T-helper 2 cell treated with Interferon-gamma antibody and Interleukin-4, amounts not matched to agents 5 μg/mL and 100 μg/mL, for 36 hours (primary cell): ENCODE measurements around the gene DNAAF5.

Source experiments
- DNase-seq: peaks from one replicate; pipeline ENCODE4 v3.0.0; 2021; ENCODE audit warnings: low spot score
- H3K27ac Mint-ChIP-seq: one replicate; pipeline ENCODE4 v1.8.0; 2021; ENCODE audit warnings: mild to moderate bottlenecking, mixed read lengths
- H3K27me3 Mint-ChIP-seq: one replicate; pipeline ENCODE4 v1.8.0; 2021; ENCODE audit warnings: low read depth, mixed read lengths
- H3K36me3 Mint-ChIP-seq: one replicate; pipeline ENCODE4 v1.8.0; 2021; ENCODE audit warnings: low read depth, mixed read lengths
- H3K4me1 Mint-ChIP-seq: one replicate; pipeline ENCODE4 v1.8.0; 2021; ENCODE audit warnings: low read depth, mixed read lengths
- H3K4me3 Mint-ChIP-seq: one replicate; pipeline ENCODE4 v1.8.0; 2022; ENCODE audit warnings: mild to moderate bottlenecking, moderate library complexity, mixed read lengths
- H3K9me3 Mint-ChIP-seq: one replicate; pipeline ENCODE4 v1.8.0; 2021; ENCODE audit warnings: mixed read lengths

The DNAAF5 gene

DNA sequence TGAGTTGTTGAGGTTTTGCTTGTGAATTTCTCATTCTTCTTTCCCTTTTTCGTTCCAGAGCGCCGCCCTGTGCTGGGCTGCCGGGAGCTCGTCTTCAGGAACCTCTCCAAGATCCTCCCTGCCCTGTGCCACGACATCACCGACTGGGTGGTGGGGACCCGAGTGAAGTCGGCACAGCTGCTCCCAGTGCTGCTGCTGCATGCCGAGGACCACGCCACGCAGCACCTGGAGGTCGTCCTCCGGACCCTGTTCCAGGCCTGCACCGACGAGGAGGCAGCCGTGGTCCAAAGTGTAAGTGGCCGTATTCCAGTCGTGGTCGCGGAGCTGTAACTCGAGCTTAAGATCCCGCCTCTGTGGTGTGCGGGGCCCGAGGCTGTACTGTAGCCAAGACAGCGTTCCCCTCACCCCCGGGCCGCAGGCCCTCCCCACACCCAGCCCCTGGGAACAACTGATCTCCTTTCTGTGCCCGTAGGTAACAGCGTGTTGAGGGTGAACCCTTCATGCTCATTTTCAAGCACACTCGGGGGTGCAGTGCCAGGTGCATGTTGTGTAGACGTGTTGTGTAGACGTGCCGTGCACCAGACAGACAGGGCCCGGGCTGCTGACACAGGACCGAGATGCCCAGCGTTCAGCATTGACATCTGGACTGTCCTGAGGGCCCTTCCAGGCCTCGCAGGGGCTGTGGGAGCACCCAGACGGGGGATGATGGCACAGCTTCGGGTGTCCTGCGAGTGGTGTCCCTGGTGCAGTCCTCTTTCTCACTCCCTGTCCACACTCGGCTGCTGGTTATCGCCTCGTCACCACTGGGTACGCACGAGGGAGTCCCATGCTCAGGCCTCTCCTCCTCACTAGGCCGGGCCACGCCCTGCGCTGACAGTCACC lies 28.3 kb downstream of the DNAAF5 start:
- H3K27me3 Mint-ChIP-seq: no peaks in the 10 kb centered on the region
- peaks cover 10% of the 10 kb centered on the region for H3K36me3 Mint-ChIP-seq
- DNase-seq: no peak
- H3K4me1 Mint-ChIP-seq: no peaks in the 10 kb centered on the region
- H3K4me3 Mint-ChIP-seq: no peak overlapping the region
- H3K27ac Mint-ChIP-seq: no peak overlapping the region
- H3K9me3 Mint-ChIP-seq: no peaks in the 10 kb centered on the region

DNA sequence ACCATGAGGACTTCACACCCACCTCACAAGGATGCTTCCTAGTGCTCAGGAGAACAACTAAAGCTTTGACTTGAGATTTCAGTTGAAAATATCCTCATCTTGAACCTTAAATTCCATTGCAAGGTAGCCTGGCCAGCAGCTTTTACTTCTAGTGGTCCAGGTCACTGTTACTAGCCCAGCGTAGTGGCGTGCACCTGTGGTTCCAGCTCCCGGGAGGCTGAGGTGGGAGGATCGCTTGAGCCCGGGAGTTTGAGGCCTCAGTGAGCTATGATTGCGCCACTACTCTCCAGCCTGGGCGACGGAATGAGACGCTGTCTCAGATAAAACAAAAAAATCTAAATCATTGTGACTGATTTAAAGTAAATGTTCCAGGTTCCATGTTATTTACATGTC lies 28.9 kb downstream of the DNAAF5 start:
- H3K36me3 Mint-ChIP-seq: peaks cover 12% of the 10 kb centered on the region
- H3K4me1 Mint-ChIP-seq: no peaks in the 10 kb centered on the region
- DNase-seq: no peak
- H3K9me3 Mint-ChIP-seq: no peaks in the 10 kb centered on the region
- no peak overlapping the region for H3K27ac Mint-ChIP-seq
- no peaks in the 10 kb centered on the region for H3K27me3 Mint-ChIP-seq
- H3K4me3 Mint-ChIP-seq: no peak overlapping the region

DNA sequence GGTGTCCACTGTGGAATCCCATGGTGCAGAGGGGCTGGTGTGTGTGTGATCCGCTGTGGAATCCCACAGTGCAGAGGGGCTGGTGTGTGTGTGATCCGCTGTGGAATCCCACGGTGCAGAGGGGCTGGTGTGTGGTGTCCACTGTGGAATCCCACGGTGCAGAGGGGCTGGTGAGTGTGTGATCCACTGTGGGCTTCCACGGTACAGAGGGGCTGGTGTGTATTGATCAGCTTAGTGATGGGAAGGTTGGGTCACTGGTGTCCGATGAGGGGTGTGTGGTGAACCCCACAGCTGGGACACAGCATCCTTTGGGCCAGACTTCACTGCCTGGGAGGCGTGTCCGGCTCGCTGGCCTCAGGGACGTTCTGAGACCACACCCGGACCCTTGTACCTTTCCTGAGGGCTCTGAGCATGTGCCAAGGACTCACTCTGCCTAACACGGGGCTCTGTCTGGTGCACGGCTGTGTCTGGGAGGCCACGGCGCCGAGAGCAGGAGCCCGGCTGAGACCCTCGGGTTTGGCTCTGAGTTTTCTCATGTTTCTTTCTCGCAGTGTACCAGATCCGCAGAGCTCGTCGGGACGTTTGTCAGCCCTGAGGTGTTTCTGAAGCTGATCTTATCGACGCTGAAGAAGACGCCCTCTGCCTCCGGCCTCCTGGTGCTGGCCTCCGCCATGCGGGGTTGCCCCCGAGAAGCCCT lies 29.9 kb downstream of the DNAAF5 start:
- DNase-seq: no peak
- H3K36me3 Mint-ChIP-seq: peaks cover 12% of the 10 kb centered on the region
- no peak overlapping the region for H3K27ac Mint-ChIP-seq
- H3K4me1 Mint-ChIP-seq: no peaks in the 10 kb centered on the region
- no peaks in the 10 kb centered on the region for H3K27me3 Mint-ChIP-seq
- no peaks in the 10 kb centered on the region for H3K9me3 Mint-ChIP-seq
- H3K4me3 Mint-ChIP-seq: no peak overlapping the region

DNA sequence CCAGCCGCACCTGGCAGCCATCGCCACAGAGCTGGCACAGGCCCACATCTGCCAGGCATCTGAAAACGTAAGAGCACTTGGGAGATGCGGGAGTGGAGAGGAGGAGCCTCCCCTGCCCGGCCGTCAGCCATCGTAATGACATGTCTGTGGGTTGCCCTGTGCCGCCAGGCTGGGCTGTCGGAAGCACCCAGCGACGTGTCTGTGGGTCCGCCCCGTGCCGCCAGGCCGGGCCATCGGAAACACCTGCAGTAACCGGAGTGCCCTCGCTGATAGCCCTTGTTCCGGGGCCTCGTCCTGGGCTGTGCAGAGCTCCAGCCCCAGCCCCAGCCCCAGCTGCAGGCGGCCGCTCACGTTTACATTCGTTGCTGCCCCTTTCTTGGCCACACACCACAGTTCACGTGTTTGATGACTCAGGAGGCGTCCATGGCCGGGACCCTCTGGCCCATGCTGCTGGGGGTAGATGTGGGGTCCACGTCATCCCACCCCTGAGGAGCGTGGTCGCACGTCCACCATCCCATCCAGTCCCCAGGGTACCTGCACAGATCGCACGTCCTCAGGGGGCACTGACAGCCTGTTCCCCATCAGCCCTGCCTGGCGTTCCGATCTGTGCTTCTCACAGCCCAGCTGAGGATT lies 30.5 kb downstream of the DNAAF5 start:
- Mint-ChIP-seq H3K27me3 (no peaks in the 10 kb centered on the region), H3K9me3 (no peaks in the 10 kb centered on the region), H3K27ac (no peak overlapping the region), H3K4me3 (no peak overlapping the region), H3K4me1 (no peaks in the 10 kb centered on the region), H3K36me3 (peaks cover 12% of the 10 kb centered on the region)
- DNase-seq: no peak

DNA sequence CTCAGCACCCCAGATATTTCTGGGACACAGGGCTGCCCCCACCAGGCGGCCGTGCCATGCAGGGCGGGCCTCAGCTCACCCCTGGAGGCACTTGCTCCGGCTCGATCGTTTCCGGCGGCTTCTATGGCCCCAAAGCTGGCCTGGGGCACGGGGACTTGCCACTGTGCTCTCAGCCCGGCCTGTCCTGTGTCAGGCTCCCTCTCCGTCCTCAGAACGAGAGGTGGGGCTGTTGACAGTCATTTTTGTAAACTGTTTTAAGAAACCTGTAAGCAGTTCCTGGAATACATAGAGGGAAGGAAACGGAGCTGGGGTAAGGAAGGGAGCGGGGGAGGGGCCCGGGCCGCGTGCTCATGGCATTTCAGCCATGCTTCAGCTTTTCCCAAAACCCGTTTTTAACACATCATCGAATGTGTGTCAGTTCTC lies 31.3 kb downstream of the DNAAF5 start:
- Mint-ChIP-seq H3K27me3 (no peaks in the 10 kb centered on the region), H3K27ac (no peak overlapping the region), H3K4me1 (no peaks in the 10 kb centered on the region), H3K4me3 (no peak overlapping the region), H3K9me3 (no peaks in the 10 kb centered on the region), H3K36me3 (peaks cover 10% of the 10 kb centered on the region)
- DNase-seq: no peak

DNA sequence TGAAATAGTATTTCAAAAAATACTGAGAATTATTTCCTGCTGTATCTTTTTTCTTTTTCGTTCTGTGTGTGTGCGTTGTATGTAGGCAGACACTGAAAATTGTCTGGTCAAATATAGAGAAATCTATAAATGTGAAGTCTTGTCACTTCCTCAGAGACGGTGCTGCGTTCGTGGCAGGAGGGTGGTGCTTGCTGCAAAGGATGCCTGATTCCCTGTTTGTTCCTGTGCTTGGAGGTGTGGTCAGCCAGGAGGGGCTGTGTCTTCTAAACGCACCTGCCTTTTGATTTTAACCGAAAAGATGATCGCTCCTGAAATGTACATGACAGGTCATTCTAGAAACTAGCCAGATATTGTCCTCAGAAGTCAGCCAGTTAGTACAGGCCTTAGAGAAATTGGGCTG lies 33.1 kb downstream of the DNAAF5 start:
- no peak for DNase-seq
- Mint-ChIP-seq H3K9me3 (no peaks in the 10 kb centered on the region), H3K4me1 (no peaks in the 10 kb centered on the region), H3K27me3 (no peaks in the 10 kb centered on the region), H3K27ac (no peak overlapping the region), H3K36me3 (peaks cover 17% of the 10 kb centered on the region), H3K4me3 (no peak overlapping the region)

DNA sequence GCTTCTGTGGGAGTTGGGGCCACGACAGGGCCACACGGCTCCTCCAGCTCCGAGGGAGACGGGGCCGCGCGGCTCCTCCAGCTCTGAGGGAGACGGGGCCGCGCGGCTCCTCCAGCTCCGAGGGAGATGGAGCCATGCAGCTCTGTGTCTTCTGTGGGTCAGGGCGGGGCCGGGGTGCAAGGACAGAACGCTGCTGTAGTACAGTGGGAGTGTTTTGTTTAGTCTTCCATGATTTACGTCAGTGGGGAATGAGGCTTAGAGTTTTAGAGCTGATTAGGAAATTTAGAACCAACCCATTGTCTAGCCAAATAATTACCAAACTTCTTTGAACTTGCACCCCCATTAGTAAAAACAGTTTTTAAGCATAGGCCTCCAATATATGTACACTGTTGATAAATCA lies 33.5 kb downstream of the DNAAF5 start:
- Mint-ChIP-seq H3K9me3 (no peaks in the 10 kb centered on the region), H3K27me3 (no peaks in the 10 kb centered on the region), H3K27ac (no peak overlapping the region), H3K4me1 (no peaks in the 10 kb centered on the region), H3K4me3 (no peak overlapping the region), H3K36me3 (peaks cover 15% of the 10 kb centered on the region)
- DNase-seq: no peak

DNA sequence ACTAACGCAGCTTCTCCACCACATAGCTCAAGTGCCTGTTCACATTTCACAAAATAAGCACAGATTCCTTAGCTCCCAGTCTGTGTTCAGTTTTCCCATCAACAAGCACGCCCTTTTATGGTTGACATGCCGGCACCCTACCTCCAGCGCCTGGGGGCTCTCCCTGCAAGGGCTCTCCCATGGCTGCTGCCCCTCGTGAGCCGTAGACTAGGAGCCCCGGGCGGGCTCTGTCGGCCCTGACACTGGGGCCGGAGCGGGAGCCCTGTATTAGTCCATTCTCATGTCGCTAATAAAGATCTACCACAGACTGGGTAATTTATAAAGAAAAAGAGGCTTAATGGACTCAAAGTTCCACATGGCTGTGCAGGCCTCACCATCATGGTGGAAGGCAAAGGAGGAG lies 34.6 kb downstream of the DNAAF5 start:
- Mint-ChIP-seq H3K36me3 (peaks cover 15% of the 10 kb centered on the region), H3K27ac (no peak overlapping the region)

DNA sequence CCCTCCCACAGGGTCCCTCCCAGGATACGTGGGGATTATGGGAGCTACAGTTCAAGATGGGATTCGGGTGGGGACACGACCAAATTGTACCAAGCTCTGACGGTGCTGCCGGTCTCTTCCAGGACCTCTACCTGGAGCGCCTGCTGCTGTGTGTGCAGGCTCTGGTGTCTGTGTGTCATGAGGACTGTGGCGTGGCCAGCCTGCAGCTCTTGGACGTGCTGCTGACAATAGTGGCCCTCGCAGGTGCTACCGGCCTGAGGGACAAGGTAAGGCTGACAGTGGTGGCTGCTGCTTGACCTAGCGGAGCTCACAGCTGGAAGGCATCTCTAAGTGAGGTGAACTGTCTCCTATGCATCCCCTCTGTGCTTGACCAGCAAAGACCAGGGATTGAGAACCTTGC lies 35.1 kb downstream of the DNAAF5 start:
- H3K9me3 Mint-ChIP-seq: no peaks in the 10 kb centered on the region
- no peak overlapping the region for H3K4me3 Mint-ChIP-seq
- no peaks in the 10 kb centered on the region for H3K27me3 Mint-ChIP-seq
- H3K27ac Mint-ChIP-seq: no peak overlapping the region
- peaks cover 15% of the 10 kb centered on the region for H3K36me3 Mint-ChIP-seq
- no peak for DNase-seq
- H3K4me1 Mint-ChIP-seq: no peaks in the 10 kb centered on the region

More for the DNA sequence above, 34.6 kb downstream of the DNAAF5 start:
- H3K4me3 Mint-ChIP-seq: no peak overlapping the region
- H3K27me3 Mint-ChIP-seq: no peaks in the 10 kb centered on the region
- no peaks in the 10 kb centered on the region for H3K4me1 Mint-ChIP-seq
- H3K9me3 Mint-ChIP-seq: no peaks in the 10 kb centered on the region
- DNase-seq: no peak

DNA sequence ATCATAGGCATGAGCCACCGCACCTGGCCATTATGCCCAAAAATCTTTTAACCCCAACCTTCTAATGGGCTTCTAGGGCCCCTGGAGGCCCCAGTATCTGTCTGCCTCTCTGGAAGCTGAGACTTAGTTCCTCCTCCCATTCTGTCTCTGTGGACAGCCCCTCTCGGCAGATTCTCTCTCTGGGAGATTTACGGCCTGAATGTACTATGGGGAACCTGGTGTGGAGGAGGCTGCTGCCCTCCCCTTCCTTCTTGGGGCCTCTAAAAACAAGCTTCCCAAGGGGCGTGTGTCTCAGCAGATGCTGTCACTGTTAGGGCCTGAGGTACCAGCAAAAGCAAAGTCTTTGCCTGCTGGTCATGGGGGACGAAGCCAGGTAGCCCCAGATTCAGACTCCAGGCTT lies 36.4 kb downstream of the DNAAF5 start:
- no peak overlapping the region for H3K27ac Mint-ChIP-seq
- no peaks in the 10 kb centered on the region for H3K4me1 Mint-ChIP-seq
- no peaks in the 10 kb centered on the region for H3K9me3 Mint-ChIP-seq
- peaks cover 18% of the 10 kb centered on the region for H3K36me3 Mint-ChIP-seq
- H3K27me3 Mint-ChIP-seq: no peaks in the 10 kb centered on the region
- no peak for DNase-seq
- H3K4me3 Mint-ChIP-seq: no peak overlapping the region

DNA sequence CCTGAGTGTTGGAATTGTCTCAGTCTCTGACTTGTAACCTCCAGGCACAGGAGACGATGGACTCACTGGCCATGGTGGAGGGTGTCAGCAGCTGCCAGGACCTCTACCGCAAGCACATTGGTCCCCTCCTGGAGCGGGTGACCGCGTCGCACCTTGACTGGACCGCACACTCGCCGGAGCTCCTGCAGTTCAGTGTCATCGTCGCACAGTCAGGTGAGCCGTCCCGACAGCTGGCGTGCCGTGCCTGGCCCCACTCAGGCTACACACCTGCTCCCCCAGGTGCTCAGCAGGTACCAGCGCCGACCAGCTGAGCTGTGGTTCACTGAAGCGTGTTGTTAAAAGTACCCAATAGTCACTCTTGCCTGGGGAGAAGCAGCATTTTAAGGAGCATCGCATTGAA lies 37.3 kb downstream of the DNAAF5 start:
- H3K27ac Mint-ChIP-seq: no peak overlapping the region
- no peak for DNase-seq
- no peaks in the 10 kb centered on the region for H3K9me3 Mint-ChIP-seq
- H3K27me3 Mint-ChIP-seq: no peaks in the 10 kb centered on the region
- H3K36me3 Mint-ChIP-seq: peaks cover 18% of the 10 kb centered on the region
- H3K4me1 Mint-ChIP-seq: no peaks in the 10 kb centered on the region
- H3K4me3 Mint-ChIP-seq: no peak overlapping the region

DNA sequence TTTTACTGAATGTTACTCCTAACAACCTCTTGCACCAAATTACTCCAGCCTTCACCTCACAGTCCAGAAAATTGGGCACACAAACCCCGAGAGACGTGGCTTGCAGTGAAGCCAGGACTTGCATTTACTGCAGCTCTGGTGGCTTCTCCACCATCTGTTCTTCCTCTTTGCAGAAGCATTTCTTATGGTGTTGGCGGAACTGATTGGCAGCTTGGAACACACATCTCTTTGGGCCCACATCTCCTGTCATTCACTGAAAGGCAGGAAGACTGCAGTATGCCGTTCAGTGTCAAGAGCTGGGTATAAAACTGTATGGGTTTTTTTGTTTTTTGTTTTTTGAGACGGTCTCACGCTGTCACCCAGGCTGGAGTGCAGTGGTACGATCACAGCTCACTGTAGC lies 38.9 kb downstream of the DNAAF5 start:
- H3K36me3 Mint-ChIP-seq: peaks cover 16% of the 10 kb centered on the region
- H3K27me3 Mint-ChIP-seq: no peaks in the 10 kb centered on the region
- no peak for DNase-seq
- no peaks in the 10 kb centered on the region for H3K4me1 Mint-ChIP-seq
- no peak overlapping the region for H3K27ac Mint-ChIP-seq
- no peak overlapping the region for H3K4me3 Mint-ChIP-seq
- H3K9me3 Mint-ChIP-seq: no peaks in the 10 kb centered on the region

DNA sequence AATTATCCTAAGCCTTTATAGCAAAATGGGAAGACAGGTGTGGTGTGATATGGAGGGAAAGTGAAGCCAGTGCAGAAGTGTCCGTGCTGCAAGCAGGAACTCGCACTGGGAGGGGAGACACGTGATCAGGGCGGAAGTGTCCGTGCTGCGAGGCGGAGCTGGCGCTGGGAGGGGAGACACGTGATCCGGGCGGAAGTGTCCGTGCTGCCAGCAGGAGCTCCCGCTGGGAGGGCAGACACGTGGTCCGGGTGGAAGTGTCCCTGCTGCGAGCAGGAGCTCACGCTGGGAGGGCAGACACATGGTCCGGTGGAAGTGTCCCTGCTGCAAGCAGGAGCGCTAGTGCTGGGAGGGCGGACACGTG lies 41.1 kb downstream of the DNAAF5 start:
- no peak for DNase-seq

DNA sequence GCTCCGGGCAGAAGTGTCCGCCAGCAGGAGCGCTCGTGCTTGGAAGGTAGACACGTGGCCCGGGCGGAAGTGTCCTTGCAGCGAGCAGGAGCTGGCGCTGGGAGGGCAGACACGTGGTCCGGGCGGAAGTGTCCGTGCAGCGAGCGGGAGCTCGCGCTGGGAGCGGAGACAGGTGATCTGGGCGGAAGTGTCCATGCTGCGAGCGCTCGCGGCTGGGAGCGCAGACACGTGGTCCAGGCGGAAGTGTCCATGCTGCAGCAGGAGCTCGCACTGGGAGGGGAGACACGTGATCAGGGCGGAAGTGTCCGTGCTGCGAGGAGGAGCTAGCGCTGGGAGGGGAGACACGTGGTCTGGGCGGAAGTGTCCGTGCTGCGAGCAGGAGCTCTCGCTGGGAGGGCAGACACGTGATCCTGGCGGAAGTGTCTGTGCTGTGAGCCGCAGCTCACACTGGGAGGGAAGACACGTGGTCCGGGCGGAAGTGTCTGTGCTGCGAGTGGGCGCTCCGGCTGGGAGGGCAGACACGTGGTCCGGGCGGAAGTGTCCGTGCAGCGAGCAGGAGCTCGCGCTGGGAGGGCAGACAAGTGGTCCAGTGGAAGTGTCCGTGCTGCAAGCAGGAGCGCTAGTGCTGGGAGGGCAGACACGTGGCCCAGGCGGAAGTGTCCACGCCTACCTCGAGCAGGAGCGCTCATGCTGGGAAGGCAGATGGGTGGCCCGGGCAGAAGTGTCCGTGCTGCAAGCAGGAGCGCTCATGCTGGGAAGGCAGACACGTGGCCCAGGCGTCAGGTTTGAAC lies 41.6 kb downstream of the DNAAF5 start:
- Mint-ChIP-seq H3K27ac (no peak overlapping the region), H3K4me1 (no peaks in the 10 kb centered on the region), H3K4me3 (no peak overlapping the region), H3K9me3 (no peaks in the 10 kb centered on the region), H3K36me3 (peaks cover 16% of the 10 kb centered on the region), H3K27me3 (no peaks in the 10 kb centered on the region)
- no peak for DNase-seq

More for the DNA sequence above, 41.1 kb downstream of the DNAAF5 start:
- Mint-ChIP-seq H3K27ac (no peak overlapping the region), H3K4me1 (no peaks in the 10 kb centered on the region), H3K27me3 (no peaks in the 10 kb centered on the region), H3K4me3 (no peak overlapping the region), H3K36me3 (peaks cover 16% of the 10 kb centered on the region), H3K9me3 (no peaks in the 10 kb centered on the region)
